ENCODE measurements around the gene NFKBIZ.

Gene NFKBIZ

GRCh38 chr3:101852983-101853840 lies 3.9 kb downstream of the NFKBIZ start:
- no peak for TF ChIP-seq REST (IDR thresholded peaks at IDR 0.05; ENCODE audit: low read depth)
- TF ChIP-seq TEAD4 (IDR thresholded peaks at IDR 0.05), result no peak

- TF ChIP-seq NFIC (IDR thresholded peaks at IDR 0.05) (no peak), CREB1 (IDR thresholded peaks at IDR 0.05; ENCODE audit: low read depth) (no peak), TCF12 (IDR thresholded peaks at IDR 0.05; ENCODE audit: low read depth) (no peak), REST (IDR thresholded peaks at IDR 0.05; ENCODE audit: low read depth) (no peak)
These were observed 4.7 kb downstream of the NFKBIZ start for GRCh38 chr3:101853982-101854381.

GRCh38 chr3:101854608-101855304 lies 5.4 kb downstream of the NFKBIZ start:
- no peak for TF ChIP-seq EP300 (IDR thresholded peaks at IDR 0.05; ENCODE audit: borderline replicate concordance)
- no peak for TF ChIP-seq REST (IDR thresholded peaks at IDR 0.05; ENCODE audit: low read depth)
- no peak for TF ChIP-seq YY1 (IDR thresholded peaks at IDR 0.05; ENCODE audit: low read depth)
- TF ChIP-seq USF1 (IDR thresholded peaks at IDR 0.05), result no peak
- TF ChIP-seq CEBPB (IDR thresholded peaks at IDR 0.05), result no peak
- TF ChIP-seq TCF12 (IDR thresholded peaks at IDR 0.05; ENCODE audit: low read depth), result no peak
- TF ChIP-seq TAF1 (IDR thresholded peaks at IDR 0.05; ENCODE audit: low read depth), result no peak
- no peak for TF ChIP-seq FOXM1 (IDR thresholded peaks at IDR 0.05; ENCODE audit: borderline replicate concordance, low read depth)
- no peak for TF ChIP-seq ZBTB7A (IDR thresholded peaks at IDR 0.05; ENCODE audit: low read depth)
- no peak for TF ChIP-seq NFIC (IDR thresholded peaks at IDR 0.05)
- TF ChIP-seq RAD21 (IDR thresholded peaks at IDR 0.05; ENCODE audit: low read depth), result no peak
- no peak for TF ChIP-seq CREB1 (IDR thresholded peaks at IDR 0.05; ENCODE audit: low read depth)
- no peak for TF ChIP-seq EGR1 (IDR thresholded peaks at IDR 0.05)
- TF ChIP-seq TEAD4 (IDR thresholded peaks at IDR 0.05), result no peak
- no peak for TF ChIP-seq MAX (IDR thresholded peaks at IDR 0.05)

GRCh38 chr3:101857301-101857741 lies 8.0 kb downstream of the NFKBIZ start:
- no peak for TF ChIP-seq TAF1 (IDR thresholded peaks at IDR 0.05; ENCODE audit: low read depth)
- TF ChIP-seq CREB1 (IDR thresholded peaks at IDR 0.05; ENCODE audit: low read depth), result no peak
- no peak for TF ChIP-seq FOXM1 (IDR thresholded peaks at IDR 0.05; ENCODE audit: borderline replicate concordance, low read depth)
- no peak for TF ChIP-seq TCF12 (IDR thresholded peaks at IDR 0.05; ENCODE audit: low read depth)
- TF ChIP-seq NFIC (IDR thresholded peaks at IDR 0.05), result no peak
- TF ChIP-seq CEBPB (IDR thresholded peaks at IDR 0.05), result no peak
- TF ChIP-seq USF1 (IDR thresholded peaks at IDR 0.05), result no peak
- TF ChIP-seq YY1 (IDR thresholded peaks at IDR 0.05; ENCODE audit: low read depth), result no peak
- no peak for TF ChIP-seq EGR1 (IDR thresholded peaks at IDR 0.05)
- TF ChIP-seq ZBTB7A (IDR thresholded peaks at IDR 0.05; ENCODE audit: low read depth), result no peak
- TF ChIP-seq MAX (IDR thresholded peaks at IDR 0.05), result no peak
- TF ChIP-seq EP300 (IDR thresholded peaks at IDR 0.05; ENCODE audit: borderline replicate concordance), result no peak
- no peak for TF ChIP-seq RAD21 (IDR thresholded peaks at IDR 0.05; ENCODE audit: low read depth)
- TF ChIP-seq REST (IDR thresholded peaks at IDR 0.05; ENCODE audit: low read depth), result no peak
- TF ChIP-seq TEAD4 (IDR thresholded peaks at IDR 0.05), result no peak
